Aorta (tissue), 5 donors: ENCODE measurements around the gene PTPRF. TPM values are rescaled to one million over a fixed set of nuclear protein-coding genes. Genes with fewer than 3 reads are reported as not detected.

Experiments used
- ATAC-seq: fragments of 200-7000 bp; cut with Tn5 transposase; one replicate; pipeline ENCODE4 v1.9.1; 2022; ENCODE audit warnings: moderate library complexity; ENCODE audit not compliant: low FRiP score
- DNase-seq, 2 donors: peaks; one replicate each; pipeline ENCODE4 v3.0.0-alpha.2; 2020
- H3K27ac ChIP-seq, 2 donors: one replicate each; pipeline ENCODE4 v1.5.1; 2013; ENCODE audit warnings: low read length in 2 of 2, mild to moderate bottlenecking in 2 of 2, moderate library complexity in 2 of 2, control low read depth in 1 of 2, inconsistent platforms in 1 of 2, low read depth in 1 of 2
- H3K27me3 ChIP-seq, 2 donors: one replicate each; pipeline ENCODE4 v1.6.1; 2013; ENCODE audit warnings: control low read depth in 1 of 2, low read length in 1 of 2, mild to moderate bottlenecking in 1 of 2, moderate library complexity in 1 of 2; ENCODE audit not compliant: insufficient read depth in 2 of 2, control insufficient read depth in 1 of 2
- H3K36me3 ChIP-seq, 2 donors: one replicate each; pipeline ENCODE4 v1.6.1; 2013; ENCODE audit warnings: control low read depth in 1 of 2, low read length in 1 of 2, mild to moderate bottlenecking in 1 of 2; ENCODE audit not compliant: insufficient read depth in 2 of 2, control insufficient read depth in 1 of 2
- H3K4me1 ChIP-seq, 2 donors: one replicate each; pipeline ENCODE4 v1.6.1; 2013; ENCODE audit warnings: low read length in 2 of 2, control low read depth in 1 of 2, mild to moderate bottlenecking in 1 of 2, moderate library complexity in 1 of 2; ENCODE audit not compliant: insufficient read depth in 2 of 2, control insufficient read depth in 1 of 2
- H3K4me3 ChIP-seq, 2 donors: one replicate each; pipeline ENCODE4 v1.5.1; 2013; ENCODE audit warnings: low read length in 2 of 2, control low read depth in 1 of 2, mild to moderate bottlenecking in 1 of 2
- H3K9me3 ChIP-seq: one replicate; pipeline ENCODE4 v1.6.1; 2013; ENCODE audit warnings: mild to moderate bottlenecking, low read length; ENCODE audit not compliant: control insufficient read depth
- WGBS, 2 donors: extraction: QIAGEN DNeasy Blood & Tissue Kit; methylation state at CpG; one replicate each; pipeline ENCODE4 v1.1.7; 2013; 5-methylcytosine and 5-hydroxymethylcytosine counted together
- intact Hi-C, 2 donors: fragments of 100-400 bp; cut with DNase I; formaldehyde crosslinking; loops; one replicate each; pipeline versions ENCODE4 v1.14.2 to v1.15.0; 2022
- polyA plus RNA-seq, 2 donors: library from polyadenylated mRNA; stranded (reverse); fragments of 200-250 nt; gene quantifications; one replicate each; pipeline ENCODE4 v1.2.3, GENCODE V29; 2013
- total RNA-seq, 2 donors: library from RNA; stranded (reverse); fragmentation: NEBNext Ultra II Directional; extraction: Animal tissue kit (Norgen Biotek cat#: 25700); gene quantifications; one replicate each; pipeline ENCODE4 v1.2.1, GENCODE V29; 2021
- donor health status: healthy with polysubstance abuse.
- donor health status: Bipolar disorder and iron deficiency.
- donor health status: DM: no; HTN: no; CAD: no.
- donor health status: DM: no; HTN: no; CAD: no.
- donor health status: DM: yes; HTN: yes; CAD: no.

PTPRF gene
- total and polyA plus RNA-seq, 4 donors = 11.6 to 86.2 (median 40.6) TPM

GRCh38 chr1:43570715-43571114, 40.0 kb downstream of the PTPRF start:
- intact Hi-C loops = no loop called here
- DNase-seq (no peak), ATAC-seq (no peak)
- no peaks in the 10 kb centered on the region for H3K27me3 ChIP-seq
- H3K4me1 ChIP-seq = no peaks in the 10 kb centered on the region
- no peak overlapping the region for H3K27ac ChIP-seq
- H3K4me3 ChIP-seq = no peak overlapping the region
- H3K9me3 ChIP-seq = no peaks in the 10 kb centered on the region
- no peaks in the 10 kb centered on the region for H3K36me3 ChIP-seq
- 90 to 91% methylated on average over 14 of the region's 14 CpGs for WGBS, 2 donors

GRCh38 chr1:43572084-43572483, 41.4 kb downstream of the PTPRF start:
- 79 to 83% methylated on average over 2 of the region's 2 CpGs for WGBS, 2 donors
- ATAC-seq = no peak
- no peak overlapping the region for H3K4me3 ChIP-seq
- H3K27me3 ChIP-seq = no peaks in the 10 kb centered on the region
- H3K27ac ChIP-seq = no peak overlapping the region
- H3K4me1 ChIP-seq = no peaks in the 10 kb centered on the region
- no peaks in the 10 kb centered on the region for H3K36me3 ChIP-seq
- no peaks in the 10 kb centered on the region for H3K9me3 ChIP-seq
- intact Hi-C loops = no loop called here
- no peak for DNase-seq

GRCh38 chr1:43572538-43572937, 41.9 kb downstream of the PTPRF start:
- WGBS, 2 donors = 91 to 92% methylated on average over 9 of the region's 9 CpGs
- Histone ChIP-seq H3K9me3 (no peaks in the 10 kb centered on the region), H3K27me3 (no peaks in the 10 kb centered on the region), H3K36me3 (no peaks in the 10 kb centered on the region), H3K27ac (no peak overlapping the region), H3K4me1 (no peaks in the 10 kb centered on the region), H3K4me3 (no peak overlapping the region)
- DNase-seq = no peak
- intact Hi-C loops = no loop called here
- ATAC-seq = no peak

GRCh38 chr1:43573066-43573800, 42.5 kb downstream of the PTPRF start:
- no peaks in the 10 kb centered on the region for H3K9me3 ChIP-seq
- ATAC-seq (no peak), DNase-seq (no peak)
- no peaks in the 10 kb centered on the region for H3K36me3 ChIP-seq
- no peaks in the 10 kb centered on the region for H3K27me3 ChIP-seq
- intact Hi-C loops = no loop called here
- H3K27ac ChIP-seq = no peak overlapping the region
- H3K4me1 ChIP-seq = no peaks in the 10 kb centered on the region
- H3K4me3 ChIP-seq = no peak overlapping the region
- whole genome bisulfite sequencing, 2 donors = 20 to 36% methylated on average over 10 to 11 of the region's 11 CpGs

GRCh38 chr1:43576521-43576920, 45.8 kb downstream of the PTPRF start:
- Histone ChIP-seq H3K9me3 (no peaks in the 10 kb centered on the region), H3K27ac (no peak overlapping the region), H3K4me3 (no peak overlapping the region), H3K36me3 (no peaks in the 10 kb centered on the region), H3K4me1 (no peaks in the 10 kb centered on the region), H3K27me3 (no peaks in the 10 kb centered on the region)
- intact Hi-C loops = no loop called here
- WGBS, 2 donors = 97% methylated on average over 7 of the region's 7 CpGs
- ATAC-seq (no peak), DNase-seq (no peak)

- WGBS, 2 donors = 93% methylated on average over 18 of the region's 18 CpGs
- ATAC-seq (no peak), DNase-seq (no peak)
- H3K27ac ChIP-seq = no peak overlapping the region
- H3K36me3 ChIP-seq = no peaks in the 10 kb centered on the region
- intact Hi-C loops = no loop called here
- no peaks in the 10 kb centered on the region for H3K4me1 ChIP-seq
- H3K4me3 ChIP-seq = no peak overlapping the region
- no peaks in the 10 kb centered on the region for H3K27me3 ChIP-seq
- no peaks in the 10 kb centered on the region for H3K9me3 ChIP-seq
Measured at GRCh38 chr1:43577655-43578542, 47.2 kb downstream of the PTPRF start.

- no peaks in the 10 kb centered on the region for H3K4me1 ChIP-seq
- no peak overlapping the region for H3K4me3 ChIP-seq
- DNase-seq (no peak), ATAC-seq (no peak)
- intact Hi-C loops = no loop called here
- 95 to 97% methylated on average over 9 of the region's 9 CpGs for WGBS, 2 donors
- H3K36me3 ChIP-seq = no peaks in the 10 kb centered on the region
- H3K27ac ChIP-seq = no peak overlapping the region
- no peaks in the 10 kb centered on the region for H3K9me3 ChIP-seq
- no peaks in the 10 kb centered on the region for H3K27me3 ChIP-seq
Measured at GRCh38 chr1:43580039-43580438, 49.4 kb downstream of the PTPRF start.

GRCh38 chr1:43582162-43582566, 51.5 kb downstream of the PTPRF start:
- no peaks in the 10 kb centered on the region for H3K4me1 ChIP-seq
- no peak for ATAC-seq
- WGBS, 2 donors = 82 to 83% methylated on average over 5 of the region's 5 CpGs
- H3K4me3 ChIP-seq = no peak overlapping the region
- no peaks in the 10 kb centered on the region for H3K27me3 ChIP-seq
- no peaks in the 10 kb centered on the region for H3K9me3 ChIP-seq
- H3K36me3 ChIP-seq = no peaks in the 10 kb centered on the region
- no peak overlapping the region for H3K27ac ChIP-seq
- intact Hi-C loops = no loop called here
- no peak for DNase-seq

GRCh38 chr1:43583058-43583457, 52.4 kb downstream of the PTPRF start:
- Histone ChIP-seq H3K36me3 (no peaks in the 10 kb centered on the region), H3K4me1 (no peaks in the 10 kb centered on the region), H3K4me3 (no peak overlapping the region), H3K27ac (no peak overlapping the region), H3K9me3 (no peaks in the 10 kb centered on the region), H3K27me3 (no peaks in the 10 kb centered on the region)
- no peak for DNase-seq
- WGBS, 2 donors = 95 to 97% methylated on average over 13 of the region's 13 CpGs
- intact Hi-C loops = no loop called here
- ATAC-seq = no peak
